LNCaP clone FGC (cell line): ENCODE results near the gene GAREM1.
"Not testable (repeated sequence)": the region's sequence is repeated elsewhere in the genome, so short reads cannot be mapped to it uniquely, and the experiment has no call there.

Experiments used
- DNase-seq: peaks from one replicate; pipeline ENCODE4 v3.0.0-alpha.2; 2011; ENCODE audit warnings: low read depth
- H3K4me3 ChIP-seq: 2 replicates; pipeline ENCODE4 v1.5.1; 2011; ENCODE audit warnings: mild to moderate bottlenecking, low read depth, low read length, control low read depth
- CTCF ChIP-seq: IDR thresholded peaks from 2 replicates; pipeline ENCODE4 v1.5.1; 2012; ENCODE audit warnings: mild to moderate bottlenecking; ENCODE audit not compliant: control insufficient read depth, insufficient read depth; ENCODE audit errors: extremely low read depth

GAREM1 gene

GRCh38 chr18:32242395-32242794, 228.3 kb downstream of the GAREM1 start:
- TF ChIP-seq CTCF: no peak

DNA sequence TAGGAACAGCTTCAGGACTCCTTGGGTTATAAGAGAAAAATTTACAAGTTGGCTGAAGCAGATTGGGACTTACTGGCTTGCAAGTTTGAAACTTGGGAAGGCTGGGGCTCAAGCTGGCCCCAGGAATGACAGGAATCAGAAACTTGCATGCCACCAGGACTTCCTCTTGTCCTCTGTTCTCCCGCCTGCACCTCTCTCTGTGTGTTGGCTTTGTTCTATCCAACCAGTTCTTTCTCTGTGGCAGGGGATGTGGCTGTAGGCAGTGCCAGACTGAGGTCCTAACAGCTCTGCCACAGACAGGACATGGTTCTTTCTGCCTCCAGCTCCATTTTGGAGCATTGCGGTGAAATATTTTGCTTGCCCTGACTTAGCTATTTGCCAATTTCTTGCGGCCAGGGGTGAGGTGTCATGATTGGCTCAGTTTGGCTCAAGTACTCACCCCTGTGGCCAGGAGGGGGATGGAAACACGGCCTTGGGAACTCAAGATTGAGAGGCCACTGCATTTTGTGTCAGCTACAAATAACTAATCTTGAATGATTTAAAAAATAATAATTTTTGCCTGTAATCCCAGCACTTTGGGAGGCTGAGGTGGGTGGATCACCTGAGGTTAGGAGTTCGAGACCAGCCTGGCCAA, 231.9 kb downstream of the GAREM1 start:
- TF ChIP-seq CTCF: 0 out of 2 replicates have a peak, but pooled peaks have one; percentile 13
- H3K4me3 ChIP-seq: no peak overlapping the region
- DNase-seq: no peak

More at GRCh38 chr18:32242395-32242794, 228.3 kb downstream of the GAREM1 start:
- H3K4me3 ChIP-seq: no peak overlapping the region
- DNase-seq: no peak

- TF ChIP-seq CTCF: no peak
- H3K4me3 ChIP-seq: no peak overlapping the region
- DNase-seq: no peak
Observed at GRCh38 chr18:32237049-32237448, 233.6 kb downstream of the GAREM1 start.

DNA sequence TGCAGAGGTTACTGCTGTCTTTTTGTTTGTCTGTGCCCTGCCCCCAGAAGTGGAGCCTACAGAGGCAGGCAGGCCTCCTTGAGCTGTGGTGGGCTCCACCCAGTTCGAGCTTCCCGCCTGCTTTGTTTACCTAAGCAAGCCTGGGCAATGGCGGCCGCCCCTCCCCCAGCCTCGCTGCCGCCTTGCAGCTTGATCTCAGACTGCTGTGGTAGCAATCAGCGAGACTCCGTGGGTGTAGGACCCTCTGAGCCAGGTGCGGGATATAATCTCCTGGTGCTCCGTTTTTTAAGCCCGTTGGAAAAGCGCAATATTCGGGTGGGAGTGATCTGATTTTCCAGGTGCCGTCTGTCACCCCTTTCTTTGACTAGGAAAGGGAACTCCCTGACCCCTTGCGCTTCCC, 237.3 kb downstream of the GAREM1 start:
- not testable (repeated sequence) for H3K4me3 ChIP-seq, DNase-seq

DNA sequence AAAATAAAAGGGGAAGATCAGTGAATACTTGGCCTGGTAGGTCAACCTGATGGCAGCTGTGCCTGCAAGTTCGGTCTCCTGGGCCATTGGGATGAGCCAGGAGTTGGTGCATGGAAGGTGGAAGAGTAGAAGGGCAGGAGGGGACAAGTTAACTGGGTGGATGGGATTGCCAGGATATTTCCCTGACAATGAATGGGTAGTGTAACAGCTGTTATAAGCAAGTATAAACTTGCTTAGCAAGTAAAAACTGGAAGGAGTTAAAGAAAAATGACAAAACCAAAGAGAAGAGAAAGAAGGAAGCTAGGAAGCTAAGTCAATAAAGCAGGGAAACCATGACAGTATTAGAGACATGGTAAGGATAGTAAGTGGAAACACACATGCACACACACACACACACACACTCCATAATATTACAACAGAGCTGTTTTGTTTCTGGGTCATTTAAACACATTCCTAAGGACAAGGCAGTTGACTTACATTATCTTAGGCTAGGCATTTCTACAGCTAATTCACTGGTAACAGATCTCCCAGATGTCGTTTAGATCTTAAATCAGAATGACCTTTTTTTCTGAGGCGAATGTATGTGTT, 251.2 kb downstream of the GAREM1 start:
- H3K4me3 ChIP-seq: no peak overlapping the region
- no peak for DNase-seq

GRCh38 chr18:32216390-32216789, 254.3 kb downstream of the GAREM1 start:
- TF ChIP-seq CTCF: no peak
- no peak overlapping the region for H3K4me3 ChIP-seq
- no peak for DNase-seq

More for the DNA sequence above, 251.2 kb downstream of the GAREM1 start:
- TF ChIP-seq CTCF: no peak

GRCh38 chr18:32213693-32214092, 257.0 kb downstream of the GAREM1 start:
- DNase-seq: no peak
- no peak overlapping the region for H3K4me3 ChIP-seq
- TF ChIP-seq CTCF: no peak
